Embryonic facial prominence (tissue), 1 donor: ENCODE data around the gene PSG7.
"Not testable (repeated sequence)": the region's sequence is repeated elsewhere in the genome, so short reads cannot be mapped to it uniquely, and the experiment has no call there.

ENCODE experiments used
- DNase-seq: peaks from one replicate; pipeline ENCODE4 v3.0.0-alpha.2; 2016; ENCODE audit errors: extremely low spot score

PSG7 gene

DNA sequence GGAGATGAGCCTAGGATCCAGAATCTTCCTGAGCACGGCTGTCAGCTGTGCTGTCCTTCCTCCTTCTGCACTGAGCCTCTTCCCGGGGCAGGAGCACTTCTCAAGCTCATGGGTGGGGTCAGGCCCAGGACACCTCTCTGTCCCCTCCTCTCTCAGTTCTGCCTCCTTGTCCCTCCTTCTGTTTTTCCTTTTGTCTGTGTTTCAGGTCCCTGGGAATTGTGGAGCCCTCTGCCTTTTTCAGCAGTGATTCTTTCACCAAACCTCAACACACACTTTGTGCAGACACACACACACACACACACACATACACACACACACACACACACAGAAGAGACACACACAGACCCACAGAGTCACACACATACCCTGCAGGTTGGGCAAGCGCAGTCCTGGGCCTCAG, at the start of gene PSG7:
Gene PSG7 (minus strand): TSS at position 101 of the 400 bp plus-strand sequence. CDS start 131 bp downstream, outside the sequence.
- not testable (repeated sequence) for DNase-seq

DNA sequence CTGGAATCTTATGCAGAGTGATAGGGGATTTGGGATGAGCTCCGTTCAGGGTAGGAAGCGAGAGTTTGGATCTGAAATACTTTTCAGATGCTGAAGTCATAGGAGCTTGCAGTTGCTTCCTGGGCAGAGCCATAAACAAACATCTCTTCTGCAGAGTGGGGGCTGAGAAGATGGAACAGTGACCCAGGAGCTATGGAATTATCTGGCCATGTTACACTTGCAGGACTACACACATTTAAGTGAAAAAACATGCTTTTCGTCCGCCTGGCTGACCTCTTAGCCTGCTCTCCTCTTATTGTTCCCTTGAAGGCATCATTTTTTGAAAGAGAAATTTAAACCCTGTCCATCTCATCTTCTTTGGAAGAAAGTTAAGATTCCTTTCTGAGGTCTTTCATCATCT, 48.6 kb upstream of the PSG7 start:
- DNase-seq: no peak

DNA sequence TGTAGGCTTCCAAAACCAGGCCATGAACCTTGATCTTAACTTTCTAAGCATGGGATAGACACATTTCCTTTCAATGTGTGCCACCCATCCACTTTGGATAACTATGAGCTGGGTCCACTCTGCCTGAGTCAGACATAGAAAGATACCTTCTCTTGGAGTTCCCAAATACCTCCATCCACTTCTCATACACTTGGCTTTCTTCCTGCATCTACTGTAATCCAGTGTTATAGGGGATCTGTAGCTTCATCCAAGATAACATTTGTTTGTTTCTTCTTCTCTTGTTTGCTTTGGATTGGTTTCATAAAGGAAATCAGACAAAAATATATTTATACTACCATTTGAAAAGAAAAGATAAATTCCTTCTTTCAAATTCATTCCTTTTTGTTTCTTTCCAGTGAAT, 45.1 kb upstream of the PSG7 start:
- not testable (repeated sequence) for DNase-seq

DNA sequence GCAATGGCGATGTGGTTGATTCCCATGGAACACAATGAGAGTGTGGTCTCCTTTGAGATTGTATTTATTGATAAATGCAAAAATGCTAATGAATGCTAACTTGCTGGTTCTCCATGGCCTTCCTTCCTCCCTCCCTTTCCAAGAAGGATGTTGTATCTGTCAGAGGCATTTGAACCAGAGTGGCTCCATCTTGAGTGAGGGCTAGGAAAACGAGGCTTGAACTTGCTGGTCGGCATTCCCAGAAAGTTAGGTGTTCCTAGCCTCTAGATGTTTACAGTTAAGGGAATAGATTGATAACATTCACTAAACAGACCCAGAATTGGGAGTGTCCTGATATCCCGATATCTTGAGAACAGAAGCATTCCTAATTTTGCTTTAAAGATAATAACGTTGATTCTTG, 34.4 kb upstream of the PSG7 start:
- DNase-seq: not testable (repeated sequence)

DNA sequence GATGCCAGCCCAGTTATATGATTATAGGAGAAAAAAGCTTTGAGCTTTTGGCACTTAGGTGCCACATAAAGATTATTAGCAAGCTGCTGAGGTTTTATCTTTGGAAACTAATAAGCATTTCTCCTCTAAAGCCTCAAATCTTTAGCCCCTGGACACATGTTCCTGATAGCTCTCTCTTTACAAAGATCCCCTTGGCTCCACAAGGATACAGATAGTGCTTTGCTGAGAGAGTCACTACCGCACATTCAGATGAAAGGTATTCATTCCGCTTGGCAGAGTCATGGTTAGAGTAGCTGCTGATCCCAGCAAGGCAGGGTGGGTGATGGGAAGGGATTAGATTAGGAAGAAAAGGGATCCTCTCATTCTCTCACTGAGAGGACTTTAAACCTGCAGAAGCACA, 28.2 kb upstream of the PSG7 start:
- DNase-seq: no peak

DNA sequence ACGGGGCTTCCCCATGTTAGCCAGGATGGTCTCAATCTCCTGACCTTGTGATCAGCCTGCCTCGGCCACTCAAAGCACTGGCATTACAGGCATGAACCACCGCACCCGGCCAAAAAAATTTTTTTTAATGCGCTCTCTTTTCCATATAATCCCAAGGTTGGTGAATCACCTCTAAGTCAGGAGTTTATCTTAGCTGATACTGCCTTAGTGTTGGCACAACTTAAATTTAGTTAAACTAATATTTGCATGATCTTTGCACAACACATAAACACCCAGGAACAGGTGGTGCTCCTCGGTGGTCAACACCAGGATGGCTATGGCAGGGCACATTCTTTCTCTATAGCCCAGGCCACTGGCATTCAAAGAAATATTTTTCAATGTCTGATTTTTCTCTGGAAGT, 24.1 kb upstream of the PSG7 start:
- DNase-seq: no peak

DNA sequence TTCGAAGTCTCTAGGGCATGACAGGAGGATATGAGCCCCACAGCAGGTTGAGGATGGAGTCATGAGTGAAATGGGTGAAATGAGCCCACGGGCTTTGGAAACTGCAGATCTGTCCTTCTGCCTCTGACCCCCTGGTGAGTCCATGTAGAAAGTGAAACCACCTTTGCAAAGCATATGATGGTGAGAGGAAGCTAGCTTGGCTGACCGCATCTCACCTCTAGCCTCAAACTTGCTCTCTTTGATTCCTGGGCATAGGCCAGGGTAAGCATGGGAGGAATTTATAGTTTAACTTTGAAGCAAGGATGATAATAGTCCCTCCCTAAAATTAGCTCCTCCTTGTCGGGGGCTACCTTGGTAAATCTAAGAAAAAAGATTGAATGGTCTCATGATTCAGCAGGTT, 15.1 kb upstream of the PSG7 start:
- not testable (repeated sequence) for DNase-seq

DNA sequence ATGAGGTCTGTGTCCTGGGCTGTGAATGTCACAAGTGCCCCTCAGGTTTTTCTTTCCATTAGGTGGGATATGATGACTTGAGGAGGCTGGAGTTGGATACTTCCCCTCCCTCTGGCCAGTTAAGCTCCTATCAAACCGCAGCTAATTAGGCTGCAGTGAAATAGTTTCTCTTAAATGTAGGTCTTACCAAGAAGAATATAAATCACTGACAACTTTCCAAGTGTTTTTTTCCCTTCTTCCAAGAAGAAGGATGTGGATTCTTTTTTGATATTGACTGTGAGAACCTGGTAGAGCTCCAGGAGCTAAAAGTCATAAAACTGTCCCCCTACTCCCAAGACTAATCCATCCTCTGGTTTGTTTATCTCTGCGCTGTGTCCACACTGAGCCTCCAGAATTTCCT, 14.5 kb upstream of the PSG7 start:
- DNase-seq: not testable (repeated sequence)

DNA sequence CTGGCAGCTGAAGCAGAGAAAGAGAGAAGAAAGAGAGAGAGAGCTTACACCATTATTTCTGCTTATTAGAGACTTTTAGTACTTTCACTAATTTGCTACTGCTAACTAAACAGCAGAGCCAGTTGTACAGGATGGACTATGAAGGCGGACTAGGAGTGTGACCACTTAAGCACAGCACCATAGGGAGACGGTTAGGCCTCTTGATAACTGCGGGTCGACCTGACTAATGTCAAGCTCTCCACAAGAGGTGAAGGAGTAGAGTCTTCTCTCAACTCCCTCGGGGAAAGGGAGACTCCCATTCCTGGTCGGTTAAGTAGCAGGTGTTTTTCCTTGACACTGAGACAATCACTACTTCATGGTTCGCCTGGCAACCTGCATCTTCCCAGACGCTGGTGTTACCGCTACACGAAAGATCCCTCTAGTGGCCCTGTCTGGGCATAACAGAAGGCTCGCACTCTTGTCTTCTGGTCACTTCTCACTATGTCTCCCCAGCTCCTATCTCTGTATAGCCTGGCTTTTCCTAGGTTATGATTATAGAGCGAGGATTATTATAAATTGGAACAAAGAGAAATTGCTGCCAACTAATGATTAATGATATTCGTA, 5.3 kb upstream of the PSG7 start:
- no peak for DNase-seq

DNA sequence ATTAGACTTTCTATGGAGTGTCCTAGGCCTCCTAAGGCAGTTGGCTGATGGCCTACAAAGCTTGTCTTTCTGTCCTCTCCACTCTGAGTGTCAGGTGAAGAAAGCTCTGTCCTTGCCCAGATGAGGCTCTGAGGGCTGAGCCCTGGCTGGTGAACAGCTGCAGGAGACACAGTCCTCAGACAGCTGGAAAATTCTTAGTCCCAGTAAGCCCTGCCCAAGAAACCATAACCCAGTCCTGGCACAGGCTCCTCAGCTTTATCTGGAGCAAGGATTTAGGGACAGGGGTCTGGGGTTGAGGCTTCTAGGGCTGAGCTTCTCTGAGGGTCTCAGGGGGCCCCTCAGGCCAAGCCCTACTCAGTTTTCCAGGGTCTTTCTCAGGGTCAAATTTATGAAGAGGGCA, 2.3 kb downstream of the PSG7 start:
- not testable (repeated sequence) for DNase-seq

DNA sequence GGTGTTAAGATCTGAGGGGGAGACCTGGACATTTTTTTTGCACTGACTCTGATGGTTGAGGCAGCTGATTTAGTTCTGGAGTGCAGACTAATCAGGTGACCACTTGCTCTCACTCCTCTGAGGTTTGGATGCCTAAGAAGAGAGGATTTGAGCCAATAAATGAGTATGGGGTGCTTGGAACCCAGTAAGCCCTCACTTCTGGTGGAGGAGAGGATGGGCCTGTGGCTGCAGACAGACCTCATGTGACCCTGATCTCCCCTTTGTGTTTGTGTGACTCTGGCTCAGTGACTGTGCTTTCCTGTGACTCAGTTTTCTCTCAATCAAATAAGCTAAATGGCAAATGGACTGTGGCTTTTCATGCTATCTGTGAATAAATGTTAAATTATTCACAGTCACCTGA, 2.8 kb downstream of the PSG7 start:
- not testable (repeated sequence) for DNase-seq

DNA sequence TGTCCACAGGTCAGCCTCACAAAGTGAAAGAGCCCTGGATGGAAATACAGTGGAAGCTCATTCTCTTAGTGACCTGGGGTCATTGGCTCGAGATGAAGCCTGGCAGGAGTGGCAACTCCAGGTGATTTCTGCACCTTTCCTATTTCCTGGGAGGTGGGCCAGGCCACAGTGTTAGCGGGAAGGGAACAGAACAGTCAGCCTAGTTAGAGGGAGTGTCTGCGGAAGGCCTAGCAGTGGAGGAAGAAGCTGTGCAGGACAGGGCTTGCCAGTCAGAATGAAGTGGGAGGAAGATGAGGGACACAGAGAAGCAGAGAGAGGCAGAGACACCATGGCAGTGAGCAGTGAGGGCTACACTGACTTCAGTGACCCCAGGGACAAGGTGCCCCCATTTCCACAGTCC, 3.6 kb downstream of the PSG7 start:
- not testable (repeated sequence) for DNase-seq

DNA sequence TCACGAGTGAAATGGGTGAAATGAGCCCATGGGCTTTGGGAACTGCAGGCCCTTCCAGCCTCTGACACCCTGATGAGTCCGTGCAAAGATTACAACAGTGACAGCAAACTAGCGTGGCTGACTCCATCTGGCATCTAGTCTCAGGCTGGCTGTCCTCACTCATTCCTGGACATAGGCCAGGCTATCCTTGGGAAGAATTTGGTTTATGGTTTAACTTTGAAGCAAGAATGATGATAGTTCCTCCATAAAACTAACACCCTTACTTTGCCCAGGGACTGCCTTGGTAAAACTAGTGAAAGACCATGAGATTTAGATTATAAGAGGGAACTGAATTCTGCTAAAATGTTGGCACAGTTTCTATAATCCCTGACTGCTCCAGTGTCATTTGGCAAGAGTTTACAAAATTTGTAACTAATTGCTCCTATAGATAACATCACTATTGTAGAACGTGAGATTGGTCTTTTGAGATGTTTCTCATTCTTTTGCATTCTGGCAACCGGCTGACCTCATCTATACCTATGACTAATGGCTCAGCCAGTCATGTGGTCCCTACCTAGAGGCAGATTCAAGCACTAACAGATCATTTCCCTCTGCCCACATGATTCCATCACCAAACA, 4.4 kb downstream of the PSG7 start:
- not testable (repeated sequence) for DNase-seq

DNA sequence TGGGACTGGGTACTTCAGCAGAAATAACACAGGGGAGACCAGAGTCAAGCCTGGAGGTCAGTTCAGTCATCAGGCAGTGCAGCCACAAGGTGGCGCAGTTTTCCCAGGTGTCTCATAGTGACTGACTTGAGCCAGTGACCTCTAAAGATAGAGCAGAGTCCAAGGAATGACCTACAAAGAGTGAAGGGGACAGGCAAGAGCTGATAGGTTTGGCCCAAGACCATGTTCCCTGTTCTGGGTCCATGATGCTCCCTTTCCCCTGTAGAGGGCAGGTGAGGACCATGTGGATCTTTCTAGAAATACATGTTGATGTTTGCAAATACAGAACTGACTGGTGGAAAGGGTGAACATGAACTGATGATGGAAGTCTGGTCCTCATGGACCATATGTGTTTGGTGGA, 6.8 kb downstream of the PSG7 start:
- not testable (repeated sequence) for DNase-seq

DNA sequence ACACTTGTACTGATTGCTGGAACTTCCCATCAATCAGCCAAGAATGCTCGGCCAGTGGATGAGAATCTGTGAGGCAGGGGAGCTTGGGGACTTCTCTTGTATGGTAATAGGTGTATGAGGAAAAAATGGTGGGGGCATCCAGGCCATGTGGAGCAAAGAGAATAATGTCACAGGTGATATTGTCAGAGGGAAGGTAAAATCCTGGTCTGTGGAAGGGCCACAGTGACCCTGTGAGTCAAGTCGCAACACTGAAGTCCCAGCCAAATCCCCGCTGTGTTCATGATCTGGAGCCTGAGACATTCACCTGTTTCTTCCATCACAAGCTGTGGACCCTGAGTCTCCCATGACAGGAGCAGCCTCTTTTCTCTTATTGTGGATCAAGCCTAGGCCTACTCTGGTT, 8.1 kb downstream of the PSG7 start:
- DNase-seq: no peak

DNA sequence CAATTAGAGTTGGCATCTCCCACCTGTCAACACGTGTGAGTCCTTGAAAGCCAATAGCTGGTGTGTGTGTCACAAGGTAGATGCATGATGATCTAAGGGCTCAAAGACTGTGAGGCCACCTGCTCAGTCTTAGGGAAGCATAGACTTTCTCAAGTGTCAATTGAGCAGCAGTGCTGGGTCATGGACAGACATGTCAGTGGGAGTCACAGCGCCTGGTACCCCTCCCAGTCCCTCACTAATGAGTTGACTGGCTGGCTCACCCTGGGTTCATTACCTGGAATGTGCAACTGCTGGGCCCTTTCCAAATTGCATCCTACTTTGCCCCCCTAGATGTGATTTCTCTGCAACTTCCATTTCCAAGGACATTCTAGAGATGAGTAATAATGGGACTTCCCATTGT, 10.2 kb downstream of the PSG7 start:
- no peak for DNase-seq

DNA sequence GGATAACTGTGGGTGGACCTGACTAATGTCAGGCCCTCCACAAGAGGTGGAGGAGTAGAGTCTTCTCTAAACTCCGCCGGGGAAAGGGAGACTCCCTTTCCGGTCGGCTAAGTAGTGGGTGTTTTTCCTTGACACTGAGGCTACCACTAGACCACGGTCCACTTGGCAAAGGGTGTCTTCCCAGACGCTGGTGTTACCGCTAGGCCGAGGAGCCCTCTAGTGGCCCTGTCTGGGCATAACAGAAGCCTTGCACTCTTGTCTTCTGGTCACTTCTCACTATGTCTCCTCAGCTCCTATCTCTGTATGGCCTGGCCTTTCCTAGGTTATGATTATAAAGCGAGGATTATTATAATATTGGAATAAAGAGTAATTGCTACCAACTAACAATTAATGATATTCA, 13.9 kb downstream of the PSG7 start:
- DNase-seq: not testable (repeated sequence)

DNA sequence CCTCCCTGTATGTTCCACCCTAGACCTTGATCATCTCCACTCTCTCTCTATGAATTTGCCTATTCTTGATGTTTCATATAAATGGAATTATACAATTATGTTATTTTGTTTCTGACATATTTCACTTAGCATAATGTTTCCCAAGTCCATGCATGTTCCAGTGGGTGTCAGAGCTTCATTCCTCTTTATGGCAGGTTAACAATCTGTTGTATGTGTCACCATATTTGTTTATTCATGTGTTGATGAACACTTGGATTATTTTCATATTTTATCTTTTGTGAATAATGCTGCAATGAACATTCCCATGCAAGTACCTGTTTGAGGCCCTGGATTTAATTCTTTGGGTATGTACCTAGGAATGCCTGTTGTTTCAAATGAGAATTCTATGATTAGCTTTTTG, 16.0 kb downstream of the PSG7 start:
- not testable (repeated sequence) for DNase-seq

DNA sequence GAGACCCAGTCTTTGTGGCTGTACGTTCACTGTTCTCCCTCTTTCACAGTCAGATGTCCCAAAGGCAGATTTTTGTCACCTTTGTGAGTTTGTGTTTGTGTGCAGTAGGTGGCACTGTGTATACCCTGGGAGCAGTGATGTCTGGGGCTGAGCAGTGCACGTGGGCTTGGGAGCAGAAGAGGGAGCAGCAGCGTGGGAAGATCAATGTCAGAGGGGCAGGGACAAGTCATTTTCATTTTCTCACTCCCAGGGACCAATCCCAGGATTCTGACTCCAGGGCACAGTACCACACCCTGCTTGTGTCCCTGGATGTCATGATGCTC, 17.3 kb downstream of the PSG7 start:
- no peak for DNase-seq

DNA sequence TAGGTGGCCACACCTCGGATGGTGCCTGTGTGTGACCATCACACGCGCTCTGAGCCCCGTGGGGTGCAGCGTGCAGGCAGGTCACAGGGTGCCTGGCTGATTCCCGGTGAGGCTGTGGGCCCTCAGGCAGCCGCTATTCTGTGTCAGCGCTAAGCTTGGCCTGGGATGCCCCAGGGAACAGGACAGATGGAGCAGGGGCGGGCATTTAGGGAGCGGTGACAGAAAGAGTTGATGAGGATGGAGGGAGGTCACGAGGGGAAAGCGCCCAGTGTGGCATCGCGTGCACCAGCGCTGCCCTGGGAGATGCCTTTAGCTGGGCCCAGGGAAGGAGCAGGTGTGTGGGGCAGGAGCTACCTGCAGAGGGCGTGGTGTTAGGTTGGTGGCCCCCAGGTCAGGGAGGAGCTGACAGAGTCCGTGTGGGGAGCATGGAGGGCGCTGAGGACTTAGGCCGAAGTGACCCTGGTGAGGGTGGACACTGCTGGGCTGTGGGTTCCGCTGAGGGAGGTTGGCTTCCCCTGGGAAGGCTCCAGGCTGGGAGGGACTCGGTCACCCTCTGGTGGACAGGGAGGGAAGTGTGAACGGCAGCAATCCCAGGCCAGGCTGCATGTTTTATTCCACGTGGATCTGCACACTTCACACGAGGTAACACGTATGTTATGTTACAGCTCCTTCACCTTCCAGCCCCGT, 17.8 kb downstream of the PSG7 start:
- not testable (repeated sequence) for DNase-seq

DNA sequence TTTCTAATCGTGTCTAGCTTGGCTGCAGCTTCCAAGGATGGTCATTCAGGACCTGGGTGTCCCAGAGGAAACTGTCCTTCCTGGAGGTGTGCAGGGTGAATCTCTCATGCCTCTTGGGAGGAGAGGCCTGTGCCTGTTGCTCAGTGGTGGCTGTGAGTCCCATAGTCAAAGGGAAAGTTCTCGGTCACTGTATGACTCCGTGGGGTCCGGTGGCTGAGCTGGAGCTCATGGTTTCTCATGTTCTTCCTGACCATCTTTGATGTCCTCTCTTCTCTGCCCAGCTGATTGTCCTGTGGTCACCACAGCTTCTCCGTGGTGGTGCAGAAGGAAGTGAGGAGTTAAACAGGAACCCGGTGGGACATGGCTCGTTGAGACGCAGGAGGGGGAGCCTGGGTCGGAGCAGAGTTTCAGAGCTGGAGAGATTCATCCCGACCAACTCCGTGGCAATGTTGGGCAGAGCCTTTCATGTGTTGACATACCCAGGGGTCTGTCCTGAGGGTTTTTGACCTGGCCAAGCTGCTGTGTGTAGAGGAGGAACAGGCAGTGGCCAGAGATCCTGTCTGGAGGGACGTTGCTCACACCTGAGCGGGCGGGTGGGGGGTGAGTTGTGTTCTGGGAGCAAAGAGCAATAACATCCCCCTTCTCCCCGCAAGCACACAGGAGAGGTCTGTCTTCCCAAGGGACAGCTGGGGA, 18.5 kb downstream of the PSG7 start:
- not testable (repeated sequence) for DNase-seq

DNA sequence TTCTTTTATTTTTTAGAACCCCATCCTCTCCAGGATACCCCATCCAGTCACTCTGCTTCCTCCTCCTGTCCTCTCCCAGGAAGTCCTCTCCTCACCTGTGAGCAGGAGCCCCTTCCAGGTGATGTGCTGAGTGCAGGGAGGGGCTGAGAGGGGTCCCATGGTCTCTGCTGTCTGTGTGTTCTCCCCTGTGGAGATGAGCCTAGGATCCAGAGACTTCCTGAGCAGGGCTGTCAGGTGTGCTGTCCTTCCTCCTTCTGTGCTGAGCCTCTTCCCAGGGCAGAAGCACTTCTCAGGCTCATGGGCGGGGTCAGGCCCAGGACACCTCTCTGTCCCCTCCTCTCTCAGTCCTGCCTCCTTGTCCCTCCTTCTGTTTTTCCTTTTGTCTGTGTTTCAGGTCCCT, 19.4 kb downstream of the PSG7 start, which contains the start of gene PSG6:
Gene PSG6 (minus strand): TSS at position 261 of the 400 bp plus-strand sequence. CDS start 102 bp downstream, at position 159.
- DNase-seq: not testable (repeated sequence)

DNA sequence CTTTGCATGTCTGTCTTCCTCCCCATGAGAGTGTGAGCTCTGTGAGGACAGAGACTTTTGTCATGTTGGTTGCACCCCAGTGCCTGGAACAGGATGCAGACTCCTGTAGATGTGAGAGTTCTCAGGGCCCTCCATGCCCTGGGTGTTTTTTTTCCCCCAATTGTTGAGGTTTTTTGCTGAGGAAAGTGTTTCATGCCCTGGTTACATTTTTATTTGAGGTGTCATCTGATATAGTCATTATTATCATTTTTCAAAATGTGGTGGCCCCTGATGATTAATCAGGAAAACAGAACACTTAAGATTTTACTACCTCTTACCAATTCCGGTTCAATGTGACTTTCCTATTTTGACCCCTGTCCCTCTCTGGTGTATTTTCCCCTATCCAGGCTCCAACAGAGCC, 20.1 kb downstream of the PSG7 start:
- not testable (repeated sequence) for DNase-seq
